Measurements from ENCODE around the gene RXFP3. TPM values are rescaled to one million over a fixed set of nuclear protein-coding genes. Genes with fewer than 3 reads are reported as not detected.

RXFP3 gene
- total and polyA plus RNA-seq, 2 of the 8 experiments (the other 6 are each of a cell fraction or from before 2014, with no cell fraction given), result 0.15 TPM; not detected in 1

DNA sequence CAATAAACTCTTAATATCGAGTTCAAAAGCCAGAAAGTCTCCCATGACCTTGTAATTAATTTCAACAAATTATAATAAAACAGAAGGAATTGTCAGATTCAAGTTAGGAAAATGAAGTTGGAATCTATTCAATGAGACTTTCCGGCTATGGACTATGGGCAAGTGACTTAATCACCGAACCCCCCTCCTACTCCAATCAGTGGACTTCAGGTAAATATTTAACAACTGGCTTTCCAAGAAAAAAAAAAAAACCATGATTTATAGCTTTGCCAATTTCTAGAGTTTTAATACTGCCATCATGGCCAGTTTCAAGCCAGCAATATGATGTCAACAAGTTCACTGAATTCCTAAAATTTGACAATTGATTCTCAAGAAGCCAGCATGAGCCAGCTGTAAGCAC, 43.8 kb downstream of the RXFP3 start (continued):
- no peak for TF ChIP-seq SP1 (IDR thresholded peaks at IDR 0.05; ENCODE audit: low read depth, low read length)
- no peak for TF ChIP-seq EZH2 (IDR thresholded peaks at IDR 0.05; ENCODE audit: low read depth, low read length, severe bottlenecking)
- no peak for TF ChIP-seq POLR2A (IDR thresholded peaks at IDR 0.05; ENCODE audit: control extremely low read depth in 1 of 2, low read depth in 2 of 2, low read length in 2 of 2)
- no peak for TF ChIP-seq TCF12 (IDR thresholded peaks at IDR 0.05; ENCODE audit: low read depth, low read length)
- no peak for TF ChIP-seq EGR1 (IDR thresholded peaks at IDR 0.05; ENCODE audit: borderline replicate concordance, low read depth, low read length)
- no peak for TF ChIP-seq CBX8 (IDR thresholded peaks at IDR 0.05; ENCODE audit: borderline replicate concordance, low read depth, low read length)
- TF ChIP-seq, protein P1, sequence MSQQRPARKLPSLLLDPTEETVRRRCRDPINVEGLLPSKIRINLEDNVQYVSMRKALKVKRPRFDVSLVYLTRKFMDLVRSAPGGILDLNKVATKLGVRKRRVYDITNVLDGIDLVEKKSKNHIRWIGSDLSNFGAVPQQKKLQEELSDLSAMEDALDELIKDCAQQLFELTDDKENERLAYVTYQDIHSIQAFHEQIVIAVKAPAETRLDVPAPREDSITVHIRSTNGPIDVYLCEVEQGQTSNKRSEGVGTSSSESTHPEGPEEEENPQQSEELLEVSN (IDR thresholded peaks at IDR 0.05), result no peak
- TF ChIP-seq SIX5 (IDR thresholded peaks at IDR 0.05; ENCODE audit: low read depth, low read length), result no peak
